SK-N-SH (cell line): ENCODE measurements around the gene TESMIN. TPM values are rescaled to one million over a fixed set of nuclear protein-coding genes. Genes with fewer than 3 reads are reported as not detected.

ENCODE experiments used
- CTCF ChIA-PET: fragments of 300-600, 350-600 bp; formaldehyde crosslinking; extraction: SDS; loops from one replicate; lab custom pipeline; 2021; lab: Yijun Ruan, JAX
- POLR2A ChIA-PET: fragments of 350-600 bp; sonication (Branson Sonifier 250); formaldehyde crosslinking; extraction: SDS; loops from one replicate; lab custom pipeline; 2020; ENCODE audit warnings: antibody characterized with exemption, inconsistent platforms; lab: Yijun Ruan, JAX
- DNase-seq: peaks from one replicate; pipeline ENCODE4 v3.0.0; 2012
- H2AFZ ChIP-seq: fragments of 200-600 bp; sonication (generic); 2 replicates; pipeline ENCODE4 v1.8.1; 2016; ENCODE audit warnings: antibody characterized with exemption, mild to moderate bottlenecking, low read depth
- H3F3A ChIP-seq: fragments of 200-600 bp; sonication (generic); replicated peaks from 2 replicates; pipeline ENCODE3; 2016; ENCODE audit warnings: antibody characterized with exemption, mild to moderate bottlenecking; ENCODE audit not compliant: insufficient read depth
- H3K27ac ChIP-seq, 2 experiments: fragments of 200-500 bp in 1 of 2; fragments of 200-600 bp in 1 of 2; sonication (Bioruptor generic) in 1 of 2; sonication (generic), shearing (Covaris generic) in 1 of 2; 2 replicates each; pipeline versions ENCODE4 v1.5.1 to v1.6.1; 2014 to 2016; ENCODE audit warnings: low read depth in 2 of 2, inconsistent platforms in 1 of 2, low read length in 1 of 2, mild to moderate bottlenecking in 1 of 2, mixed read lengths in 1 of 2
- H3K27me3 ChIP-seq: fragments of 200-600 bp; sonication (generic), shearing (Covaris generic); 2 replicates; pipeline ENCODE4 v1.6.1; 2016; ENCODE audit warnings: mixed run types; ENCODE audit not compliant: insufficient read depth
- H3K36me3 ChIP-seq, 2 experiments: fragments of 200-500 bp in 1 of 2; fragments of 200-600 bp in 1 of 2; sonication (Bioruptor generic) in 1 of 2; sonication (generic) in 1 of 2; replicated peaks in 1 of 2; 2 replicates each; pipeline versions ENCODE3 to v1.5.1; 2014 to 2016; ENCODE audit warnings: low read length in 1 of 2, mild to moderate bottlenecking in 1 of 2; ENCODE audit not compliant: insufficient read depth in 2 of 2, control insufficient read depth in 1 of 2
- H3K4me1 ChIP-seq, 2 experiments: fragments of 200-500 bp in 1 of 2; fragments of 200-600 bp in 1 of 2; sonication (Bioruptor generic) in 1 of 2; sonication (generic), shearing (Covaris generic) in 1 of 2; 2 replicates each; pipeline versions ENCODE4 v1.5.1 to v1.6.1; 2014 to 2016; ENCODE audit warnings: low read depth in 1 of 2, low read length in 1 of 2, mixed run types in 1 of 2; ENCODE audit not compliant: insufficient read depth in 2 of 2, control insufficient read depth in 1 of 2
- H3K4me2 ChIP-seq: fragments of 200-600 bp; sonication (generic), shearing (Covaris generic); 2 replicates; pipeline ENCODE4 v1.6.1; 2017; ENCODE audit warnings: mixed run types
- H3K4me3 ChIP-seq, 2 experiments: fragments of 200-500 bp in 1 of 2; fragments of 200-600 bp in 1 of 2; sonication (Bioruptor generic) in 1 of 2; sonication (generic), shearing (Covaris generic) in 1 of 2; 2 replicates each; pipeline versions ENCODE4 v1.5.1 to v1.8.1; 2014 to 2016; ENCODE audit warnings: low read depth in 2 of 2, inconsistent platforms in 1 of 2, low read length in 1 of 2, mild to moderate bottlenecking in 1 of 2, mixed read lengths in 1 of 2, moderate library complexity in 1 of 2
- H3K79me2 ChIP-seq: fragments of 200-600 bp; sonication (generic); 2 replicates; pipeline ENCODE4 v1.8.1; 2017; ENCODE audit warnings: mild to moderate bottlenecking; ENCODE audit not compliant: insufficient read depth
- H3K9ac ChIP-seq: fragments of 200-600 bp; sonication (generic); 2 replicates; pipeline ENCODE4 v1.6.1; 2017; ENCODE audit warnings: mixed run types
- H3K9me2 ChIP-seq: fragments of 200-600 bp; sonication (generic); 2 replicates; pipeline ENCODE4 v1.6.1; 2017; ENCODE audit warnings: mixed run types
- H3K9me3 ChIP-seq: fragments of 200-600 bp; sonication (generic); 2 replicates; pipeline ENCODE4 v1.6.1; 2017; ENCODE audit warnings: mixed run types, mild to moderate bottlenecking, moderate library complexity
- H4K20me1 ChIP-seq: fragments of 200-600 bp; sonication (generic); 2 replicates; pipeline ENCODE4 v1.6.1; 2017; ENCODE audit warnings: mild to moderate bottlenecking, mixed run types; ENCODE audit not compliant: insufficient read depth
- CHD2 ChIP-seq: fragments of 150-350 bp; IDR thresholded peaks from 2 replicates; pipeline ENCODE4 v1.6.1; 2018; ENCODE audit warnings: low read length; ENCODE audit not compliant: partially characterized antibody
- EP300 ChIP-seq, 2 experiments: IDR thresholded peaks; 2 replicates each; pipeline versions ENCODE4 v1.4.0 to v1.6.1; 2012; ENCODE audit warnings: borderline replicate concordance in 1 of 2, low read depth in 1 of 2, low read length in 1 of 2
- FOSL2 ChIP-seq: IDR thresholded peaks from 2 replicates; pipeline ENCODE4 v1.4.0; 2012; ENCODE audit warnings: low read depth, mild to moderate bottlenecking, moderate library complexity, borderline replicate concordance
- FOXJ3 ChIP-seq: sonication (generic); formaldehyde crosslinking; IDR thresholded peaks from 2 replicates; pipeline ENCODE4 v1.5.1; 2020; ENCODE audit warnings: mild to moderate bottlenecking, missing genetic modification reagents
- FOXM1 ChIP-seq: IDR thresholded peaks from 2 replicates; pipeline ENCODE4 v1.4.0; 2012; ENCODE audit warnings: low read depth, mild to moderate bottlenecking
- GABPA ChIP-seq: IDR thresholded peaks from 2 replicates; pipeline ENCODE4 v1.4.0; 2012; ENCODE audit warnings: low read depth, mild to moderate bottlenecking
- MXI1 ChIP-seq: IDR thresholded peaks from 2 replicates; pipeline ENCODE4 v1.6.1; 2012; ENCODE audit warnings: mild to moderate bottlenecking, low read depth, low read length, improper control_type of control experiment
- NFIC ChIP-seq: IDR thresholded peaks from 2 replicates; pipeline ENCODE4 v1.4.0; 2012; ENCODE audit warnings: borderline replicate concordance
- NRF1 ChIP-seq: IDR thresholded peaks from 2 replicates; pipeline ENCODE4 v1.6.1; 2012; ENCODE audit warnings: low read depth, mild to moderate bottlenecking, low read length
- POLR2AphosphoS5 ChIP-seq: IDR thresholded peaks from 2 replicates; pipeline ENCODE4 v1.6.1; 2012; ENCODE audit warnings: low read depth, low read length
- RAD21 ChIP-seq: IDR thresholded peaks from 2 replicates; pipeline ENCODE4 v1.6.1; 2012; ENCODE audit warnings: mild to moderate bottlenecking, low read length
- RCOR1 ChIP-seq: fragments of 150-350 bp; IDR thresholded peaks from 2 replicates; pipeline ENCODE4 v1.6.1; 2017; ENCODE audit warnings: antibody characterized with exemption, low read length
- RFX5 ChIP-seq: IDR thresholded peaks from 2 replicates; pipeline ENCODE4 v1.6.1; 2012; ENCODE audit warnings: mild to moderate bottlenecking, improper control_type of control experiment, low read length
- RXRA ChIP-seq: IDR thresholded peaks from 2 replicates; pipeline ENCODE4 v1.4.0; 2012; ENCODE audit warnings: low read depth, mild to moderate bottlenecking, borderline replicate concordance
- SMC3 ChIP-seq: IDR thresholded peaks from 2 replicates; pipeline ENCODE4 v1.6.1; 2012; ENCODE audit warnings: low read depth, low read length, improper control_type of control experiment
- TAF1 ChIP-seq: IDR thresholded peaks from 2 replicates; pipeline ENCODE4 v1.6.1; 2012; ENCODE audit warnings: low read depth, mild to moderate bottlenecking, low read length, moderate library complexity, borderline replicate concordance
- TCF12 ChIP-seq: IDR thresholded peaks from 2 replicates; pipeline ENCODE4 v1.4.0; 2012
- YY1 ChIP-seq: IDR thresholded peaks from 2 replicates; pipeline ENCODE4 v1.4.0; 2012; ENCODE audit warnings: low read depth, mild to moderate bottlenecking
- WGBS: methylation state at CpG from one replicate; pipeline ENCODE4 v1.1.6; 2017; ENCODE audit warnings: low lambda C conversion rate; 5-methylcytosine and 5-hydroxymethylcytosine counted together
- polyA plus RNA-seq, 3 experiments: library from polyadenylated mRNA; depleted of rRNA; stranded (reverse); fragments of >200 nt; gene quantifications; 2 replicates each; pipeline ENCODE4 v1.2.3, GENCODE V29; 2012
- TF ChIP-seq, protein P1 (sequence below): IDR thresholded peaks from 2 replicates; pipeline ENCODE4 v1.4.0; 2012; ENCODE audit warnings: low read depth
- TF ChIP-seq, protein P2 (sequence below): IDR thresholded peaks from 2 replicates; pipeline ENCODE4; 2012
- TF ChIP-seq, protein P3 (sequence below): IDR thresholded peaks from 2 replicates; pipeline ENCODE4 v1.4.0; 2012; ENCODE audit warnings: low read depth, borderline replicate concordance
- TF ChIP-seq, protein P4 (sequence below): fragments of 150-350 bp; IDR thresholded peaks from 2 replicates; pipeline ENCODE4 v1.6.1; 2017; ENCODE audit warnings: antibody characterized with exemption, low read length, low read depth, borderline replicate concordance
- TF ChIP-seq, protein P5 (sequence below): fragments of 200-600 bp; sonication (generic); IDR thresholded peaks from 2 replicates; pipeline ENCODE4 v1.6.1; 2017; ENCODE audit warnings: antibody characterized with exemption, mild to moderate bottlenecking, moderate library complexity

Gene TESMIN
- polyA plus RNA-seq, 1 of the 3 experiments (the other 2 are of a cell fraction) = 3.5 TPM

DNA sequence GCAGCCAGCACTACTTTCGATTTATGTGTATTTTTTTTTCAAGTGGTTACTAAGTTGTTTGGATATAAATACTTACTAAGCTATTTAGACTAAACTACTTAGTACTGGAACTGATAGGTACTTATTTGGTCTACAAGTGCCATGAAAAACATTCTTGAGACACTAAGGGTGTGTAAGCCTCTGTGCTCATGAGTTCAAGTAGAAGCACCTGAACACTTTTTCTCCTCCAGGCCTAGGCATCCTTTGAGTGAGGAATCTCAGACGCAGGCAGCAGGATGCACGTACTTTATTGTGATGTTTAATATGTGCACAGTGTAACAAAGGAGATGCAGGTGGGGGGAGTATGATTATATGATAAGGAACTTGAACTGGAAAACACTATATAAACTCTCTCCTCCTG is 7.8 kb downstream of the TESMIN start:
- no peak overlapping the region for H3K27ac ChIP-seq
- no peak overlapping the region for H3K4me2 ChIP-seq
- H3K9me2 ChIP-seq = no peaks in the 10 kb centered on the region
- no peak overlapping the region for H3K4me3 ChIP-seq
- no peaks in the 10 kb centered on the region for H4K20me1 ChIP-seq
- H2AFZ ChIP-seq = no peak overlapping the region
- H3K9me3 ChIP-seq = no peaks in the 10 kb centered on the region
- H3K36me3 ChIP-seq = no peaks in the 10 kb centered on the region
- ChIA-PET CTCF (interaction anchor here (1.0 to 1.8 kb wide), 3 partner anchors 9 to 12 kb away, joined by 3 to 4 read pairs (median 3); no protein-coding TSS in a partner anchor), POLR2A (no interaction called here)
- H3K79me2 ChIP-seq = no peaks in the 10 kb centered on the region
- no peak overlapping the region for H3K9ac ChIP-seq
- H3F3A ChIP-seq = no peaks in the 10 kb centered on the region
- DNase-seq = no peak
- 91% methylated on average over 3 of the region's 3 CpGs for WGBS
- peaks cover 0 to 18% of the 10 kb centered on the region in 2 experiments; a peak in 1 of 4 replicates for H3K4me1 ChIP-seq
- no peaks in the 10 kb centered on the region for H3K27me3 ChIP-seq
- TF ChIP-seq, protein P1, sequence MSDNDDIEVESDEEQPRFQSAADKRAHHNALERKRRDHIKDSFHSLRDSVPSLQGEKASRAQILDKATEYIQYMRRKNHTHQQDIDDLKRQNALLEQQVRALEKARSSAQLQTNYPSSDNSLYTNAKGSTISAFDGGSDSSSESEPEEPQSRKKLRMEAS = no peak
- TF ChIP-seq GABPA = no peak
- TF ChIP-seq NRF1 = no peak
- TF ChIP-seq, protein P2, sequence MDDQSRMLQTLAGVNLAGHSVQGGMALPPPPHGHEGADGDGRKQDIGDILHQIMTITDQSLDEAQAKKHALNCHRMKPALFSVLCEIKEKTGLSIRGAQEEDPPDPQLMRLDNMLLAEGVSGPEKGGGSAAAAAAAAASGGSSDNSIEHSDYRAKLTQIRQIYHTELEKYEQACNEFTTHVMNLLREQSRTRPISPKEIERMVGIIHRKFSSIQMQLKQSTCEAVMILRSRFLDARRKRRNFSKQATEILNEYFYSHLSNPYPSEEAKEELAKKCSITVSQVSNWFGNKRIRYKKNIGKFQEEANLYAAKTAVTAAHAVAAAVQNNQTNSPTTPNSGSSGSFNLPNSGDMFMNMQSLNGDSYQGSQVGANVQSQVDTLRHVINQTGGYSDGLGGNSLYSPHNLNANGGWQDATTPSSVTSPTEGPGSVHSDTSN = no peak
- TF ChIP-seq TCF12 = no peak
- no peak for TF ChIP-seq POLR2AphosphoS5
- no peak for TF ChIP-seq EP300 (IDR thresholded peaks at IDR 0.05; ENCODE audit: borderline replicate concordance in 1 of 2, low read depth in 1 of 2, low read length in 1 of 2)
- no peak for TF ChIP-seq CHD2
- no peak for TF ChIP-seq SMC3
- TF ChIP-seq RCOR1 = no peak
- TF ChIP-seq RXRA = no peak

DNA sequence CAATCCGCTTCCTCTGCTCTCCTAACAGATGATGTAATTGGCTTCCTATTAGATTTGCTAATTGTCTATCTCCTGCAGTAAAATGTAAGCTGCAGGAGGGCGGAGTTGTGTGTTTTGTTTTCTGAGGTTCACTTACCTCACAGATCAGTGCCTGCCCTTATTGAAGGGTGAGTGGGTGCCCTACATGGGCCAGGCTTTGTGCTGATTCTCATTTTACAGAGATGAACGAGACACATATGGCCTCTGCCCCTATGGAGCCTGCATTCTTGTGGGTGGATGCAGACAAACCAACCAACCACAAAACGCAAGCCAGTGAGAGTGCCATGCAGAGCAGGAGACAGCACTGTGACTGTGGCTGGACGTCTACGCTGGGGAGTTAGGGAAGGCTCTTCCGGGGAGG is 9.9 kb downstream of the TESMIN start:
- H3K4me3 ChIP-seq = no peak overlapping the region
- peaks cover 0 to 15% of the 10 kb centered on the region in 2 experiments; a peak in 1 of 4 replicates for H3K4me1 ChIP-seq
- POLR2A ChIA-PET = no interaction called here
- CTCF ChIA-PET = no interaction called here
- no peak overlapping the region for H3K4me2 ChIP-seq
- H4K20me1 ChIP-seq = no peaks in the 10 kb centered on the region
- no peak overlapping the region for H3K9ac ChIP-seq
- 89% methylated on average over 7 of the region's 7 CpGs for WGBS
- no peaks in the 10 kb centered on the region for H3K9me3 ChIP-seq
- no peaks in the 10 kb centered on the region for H3F3A ChIP-seq
- no peak overlapping the region for H3K27ac ChIP-seq
- DNase-seq = no peak
- no peaks in the 10 kb centered on the region for H3K9me2 ChIP-seq
- no peaks in the 10 kb centered on the region for H3K27me3 ChIP-seq
- no peaks in the 10 kb centered on the region for H3K79me2 ChIP-seq
- no peaks in the 10 kb centered on the region for H3K36me3 ChIP-seq
- H2AFZ ChIP-seq = no peak overlapping the region
- TF ChIP-seq YY1 = no peak
- TF ChIP-seq MXI1 = no peak
- no peak for TF ChIP-seq RFX5
- TF ChIP-seq, protein P3, sequence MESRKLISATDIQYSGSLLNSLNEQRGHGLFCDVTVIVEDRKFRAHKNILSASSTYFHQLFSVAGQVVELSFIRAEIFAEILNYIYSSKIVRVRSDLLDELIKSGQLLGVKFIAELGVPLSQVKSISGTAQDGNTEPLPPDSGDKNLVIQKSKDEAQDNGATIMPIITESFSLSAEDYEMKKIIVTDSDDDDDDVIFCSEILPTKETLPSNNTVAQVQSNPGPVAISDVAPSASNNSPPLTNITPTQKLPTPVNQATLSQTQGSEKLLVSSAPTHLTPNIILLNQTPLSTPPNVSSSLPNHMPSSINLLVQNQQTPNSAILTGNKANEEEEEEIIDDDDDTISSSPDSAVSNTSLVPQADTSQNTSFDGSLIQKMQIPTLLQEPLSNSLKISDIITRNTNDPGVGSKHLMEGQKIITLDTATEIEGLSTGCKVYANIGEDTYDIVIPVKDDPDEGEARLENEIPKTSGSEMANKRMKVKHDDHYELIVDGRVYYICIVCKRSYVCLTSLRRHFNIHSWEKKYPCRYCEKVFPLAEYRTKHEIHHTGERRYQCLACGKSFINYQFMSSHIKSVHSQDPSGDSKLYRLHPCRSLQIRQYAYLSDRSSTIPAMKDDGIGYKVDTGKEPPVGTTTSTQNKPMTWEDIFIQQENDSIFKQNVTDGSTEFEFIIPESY = no peak
- no peak for TF ChIP-seq TAF1
- TF ChIP-seq FOSL2 = no peak
- no peak for TF ChIP-seq FOXM1
- TF ChIP-seq, protein P4, sequence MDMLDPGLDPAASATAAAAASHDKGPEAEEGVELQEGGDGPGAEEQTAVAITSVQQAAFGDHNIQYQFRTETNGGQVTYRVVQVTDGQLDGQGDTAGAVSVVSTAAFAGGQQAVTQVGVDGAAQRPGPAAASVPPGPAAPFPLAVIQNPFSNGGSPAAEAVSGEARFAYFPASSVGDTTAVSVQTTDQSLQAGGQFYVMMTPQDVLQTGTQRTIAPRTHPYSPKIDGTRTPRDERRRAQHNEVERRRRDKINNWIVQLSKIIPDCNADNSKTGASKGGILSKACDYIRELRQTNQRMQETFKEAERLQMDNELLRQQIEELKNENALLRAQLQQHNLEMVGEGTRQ = no peak
- TF ChIP-seq FOXJ3 (CRISPR knock-in tag) = no peak; the same call in 1 of the 2 replicates
- no peak for TF ChIP-seq RCOR1
- no peak for TF ChIP-seq RAD21
- no peak for TF ChIP-seq NFIC
- no peak for TF ChIP-seq CHD2
- TF ChIP-seq POLR2AphosphoS5 = no peak
- TF ChIP-seq, protein P1 = no peak
- TF ChIP-seq, protein P5, sequence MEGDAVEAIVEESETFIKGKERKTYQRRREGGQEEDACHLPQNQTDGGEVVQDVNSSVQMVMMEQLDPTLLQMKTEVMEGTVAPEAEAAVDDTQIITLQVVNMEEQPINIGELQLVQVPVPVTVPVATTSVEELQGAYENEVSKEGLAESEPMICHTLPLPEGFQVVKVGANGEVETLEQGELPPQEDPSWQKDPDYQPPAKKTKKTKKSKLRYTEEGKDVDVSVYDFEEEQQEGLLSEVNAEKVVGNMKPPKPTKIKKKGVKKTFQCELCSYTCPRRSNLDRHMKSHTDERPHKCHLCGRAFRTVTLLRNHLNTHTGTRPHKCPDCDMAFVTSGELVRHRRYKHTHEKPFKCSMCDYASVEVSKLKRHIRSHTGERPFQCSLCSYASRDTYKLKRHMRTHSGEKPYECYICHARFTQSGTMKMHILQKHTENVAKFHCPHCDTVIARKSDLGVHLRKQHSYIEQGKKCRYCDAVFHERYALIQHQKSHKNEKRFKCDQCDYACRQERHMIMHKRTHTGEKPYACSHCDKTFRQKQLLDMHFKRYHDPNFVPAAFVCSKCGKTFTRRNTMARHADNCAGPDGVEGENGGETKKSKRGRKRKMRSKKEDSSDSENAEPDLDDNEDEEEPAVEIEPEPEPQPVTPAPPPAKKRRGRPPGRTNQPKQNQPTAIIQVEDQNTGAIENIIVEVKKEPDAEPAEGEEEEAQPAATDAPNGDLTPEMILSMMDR = no peak
